MG63 (cell line): ENCODE data around the gene GRAMD1B. TPM values are rescaled to one million over a fixed set of nuclear protein-coding genes. Genes with fewer than 3 reads are reported as not detected.
A peak's percentile ranks its signal among the peaks of the same experiment; 100 is the strongest.
"Not testable (repeated sequence)": the region's sequence is repeated elsewhere in the genome, so short reads cannot be mapped to it uniquely, and the experiment has no call there.

ENCODE experiments used
- DNase-seq: peaks from one replicate; pipeline ENCODE4 v3.0.0-alpha.2; 2020
- H3K27me3 ChIP-seq: fragments of 250-450 bp; sonication (Bioruptor Pico); 2 replicates; pipeline ENCODE4 v1.5.1; 2020; ENCODE audit warnings: mild to moderate bottlenecking, moderate library complexity
- H3K36me3 ChIP-seq: fragments of 250-450 bp; sonication (Bioruptor Pico); 2 replicates; pipeline ENCODE4 v1.5.1; 2020; ENCODE audit warnings: mild to moderate bottlenecking, moderate library complexity
- H3K4me3 ChIP-seq: fragments of 250-450 bp; sonication (Bioruptor Pico); 2 replicates; pipeline ENCODE4 v1.5.1; 2020; ENCODE audit warnings: mild to moderate bottlenecking, moderate library complexity
- H3K9me3 ChIP-seq: fragments of 250-450 bp; sonication (Bioruptor Pico); 2 replicates; pipeline ENCODE4 v1.5.1; 2020; ENCODE audit warnings: mild to moderate bottlenecking, moderate library complexity
- total RNA-seq: library from RNA; depleted of rRNA; stranded (reverse); fragments of >200 nt; shearing (Covaris generic); gene quantifications from 2 replicates; pipeline ENCODE4 v1.2.3, GENCODE V29; 2014; ENCODE audit warnings: low replicate concordance

Gene GRAMD1B
- total RNA-seq, 1 experiment from 2014 or later = not detected

- Histone ChIP-seq H3K36me3 (no peaks in the 10 kb centered on the region), H3K4me3 (no peak overlapping the region), H3K27me3 (0 out of 2 replicates have a peak, but pooled peaks cover 2% of the 10 kb centered on the region), H3K9me3 (no peaks in the 10 kb centered on the region)
- no peak for DNase-seq
These were observed 79.9 kb downstream of the GRAMD1B start for GRCh38 chr11:123509737-123510578.

- DNase-seq = no peak
- Histone ChIP-seq H3K36me3 (no peaks in the 10 kb centered on the region), H3K27me3 (peaks cover 2% of the 10 kb centered on the region; the same call in 1 of the 2 replicates), H3K4me3 (no peak overlapping the region), H3K9me3 (no peaks in the 10 kb centered on the region)
These were observed 80.5 kb downstream of the GRAMD1B start for GRCh38 chr11:123510579-123510905.

DNA sequence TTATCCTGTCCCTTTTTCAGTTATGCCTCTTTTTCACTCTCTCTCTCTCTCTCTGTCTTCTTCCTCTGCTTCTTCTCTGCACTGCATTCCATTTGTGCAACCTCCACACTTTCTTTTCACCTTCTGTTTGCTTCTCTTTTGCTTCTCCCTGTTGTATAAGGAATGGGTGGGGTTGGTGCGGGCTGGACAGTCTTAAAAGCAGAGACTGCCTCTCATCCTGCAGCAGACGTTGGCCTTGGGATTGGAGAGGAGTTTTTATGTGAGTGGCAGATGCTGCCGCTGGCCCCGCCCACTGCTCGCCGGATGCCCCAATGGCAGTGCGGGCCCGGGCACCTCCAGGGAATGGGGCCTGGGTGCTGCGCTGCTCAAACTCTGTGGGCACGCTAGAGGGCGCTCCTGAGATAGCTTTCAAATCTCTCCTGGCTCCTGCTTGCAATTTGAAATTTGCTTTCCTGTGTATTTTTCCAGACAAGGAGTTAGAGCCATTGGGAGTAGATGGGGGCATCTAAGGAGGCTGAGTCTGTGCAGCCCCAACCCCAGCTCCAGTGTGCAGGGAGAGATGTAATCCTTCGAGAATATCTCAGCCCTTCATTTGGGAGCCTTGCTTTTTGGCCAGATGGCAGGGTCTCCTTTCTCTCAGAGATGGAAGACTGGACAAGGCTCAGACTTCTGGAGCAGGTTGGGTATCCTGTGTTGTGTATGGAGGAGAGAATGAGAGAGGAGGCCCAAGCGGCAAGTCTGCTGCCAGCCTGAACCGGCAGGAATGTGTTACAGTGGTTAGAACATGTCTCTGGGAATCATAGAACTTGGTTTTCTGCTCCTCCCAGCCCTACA, 81.2 kb downstream of the GRAMD1B start:
- peak; percentile 91 for DNase-seq
- H3K36me3 ChIP-seq = no peaks in the 10 kb centered on the region
- H3K4me3 ChIP-seq = no peak overlapping the region
- H3K27me3 ChIP-seq = peaks cover 2% of the 10 kb centered on the region; the same call in 1 of the 2 replicates
- no peaks in the 10 kb centered on the region for H3K9me3 ChIP-seq

GRCh38 chr11:123513309-123513708, 83.2 kb downstream of the GRAMD1B start:
- peaks cover 12% of the 10 kb centered on the region for H3K27me3 ChIP-seq
- not testable (repeated sequence) for H3K4me3 ChIP-seq, H3K9me3 ChIP-seq, H3K36me3 ChIP-seq, DNase-seq

GRCh38 chr11:123516238-123516637, 86.2 kb downstream of the GRAMD1B start:
- Histone ChIP-seq H3K4me3 (no peak overlapping the region), H3K27me3 (peaks cover 12% of the 10 kb centered on the region), H3K36me3 (no peaks in the 10 kb centered on the region), H3K9me3 (peaks cover 5% of the 10 kb centered on the region; the same call in 1 of the 2 replicates)
- DNase-seq = no peak

- no peak for DNase-seq
- H3K36me3 ChIP-seq = no peaks in the 10 kb centered on the region
- no peak overlapping the region for H3K4me3 ChIP-seq
- peaks cover 12% of the 10 kb centered on the region for H3K27me3 ChIP-seq
- H3K9me3 ChIP-seq = peaks cover 5% of the 10 kb centered on the region; the same call in 1 of the 2 replicates
These were observed 87.7 kb downstream of the GRAMD1B start for GRCh38 chr11:123517559-123518364.

- Histone ChIP-seq H3K27me3 (peaks cover 10% of the 10 kb centered on the region), H3K36me3 (no peaks in the 10 kb centered on the region), H3K4me3 (no peak overlapping the region), H3K9me3 (peaks cover 5% of the 10 kb centered on the region; the same call in 1 of the 2 replicates)
- no peak for DNase-seq
These were observed 88.5 kb downstream of the GRAMD1B start for GRCh38 chr11:123518496-123519054.

DNA sequence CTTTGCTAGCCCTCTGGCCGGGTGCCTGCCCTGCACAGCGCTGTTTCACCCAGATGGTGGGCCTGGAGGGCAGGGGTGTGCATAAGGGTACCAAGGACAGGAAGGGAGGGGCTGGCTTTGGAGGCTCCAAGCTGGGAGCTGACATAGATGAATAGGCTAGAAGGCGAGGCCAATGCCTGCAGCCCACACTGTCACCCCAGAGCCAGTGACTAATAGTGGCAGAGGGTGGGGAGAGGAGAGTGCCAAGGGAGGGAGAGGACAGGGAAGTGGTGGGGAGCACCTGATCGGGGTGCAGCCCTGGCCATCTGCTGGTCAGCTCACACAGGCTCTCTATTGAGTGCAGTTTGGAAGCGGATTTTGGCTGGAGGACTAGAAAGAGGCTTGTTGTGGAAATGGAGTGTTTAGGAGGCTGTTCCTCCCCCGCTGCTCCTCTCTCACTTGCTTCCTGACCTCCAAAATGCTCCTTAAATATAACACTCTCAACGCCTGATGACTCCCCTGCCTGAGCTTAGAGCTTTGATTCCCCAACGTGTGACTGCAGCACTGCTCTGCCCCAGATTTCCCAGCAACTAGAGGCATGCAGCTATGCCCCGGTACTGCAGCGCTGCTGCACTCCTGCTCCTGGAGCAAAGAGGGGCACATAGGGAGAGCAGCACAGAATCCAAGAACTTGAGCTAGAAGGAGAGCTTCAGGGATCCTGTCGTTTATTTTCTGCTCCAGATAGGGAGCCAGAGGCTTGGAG, 89.2 kb downstream of the GRAMD1B start:
- H3K4me3 ChIP-seq = no peak overlapping the region
- H3K27me3 ChIP-seq = peaks cover 10% of the 10 kb centered on the region
- no peak for DNase-seq
- H3K36me3 ChIP-seq = no peaks in the 10 kb centered on the region
- H3K9me3 ChIP-seq = peaks cover 5% of the 10 kb centered on the region; the same call in 1 of the 2 replicates

- no peak overlapping the region for H3K4me3 ChIP-seq
- H3K9me3 ChIP-seq = peaks cover 5% of the 10 kb centered on the region; the same call in 1 of the 2 replicates
- DNase-seq = no peak
- H3K27me3 ChIP-seq = peaks cover 12% of the 10 kb centered on the region
- H3K36me3 ChIP-seq = no peaks in the 10 kb centered on the region
These were observed 89.7 kb downstream of the GRAMD1B start for GRCh38 chr11:123519797-123520193.

GRCh38 chr11:123520476-123520875, 90.4 kb downstream of the GRAMD1B start:
- not testable (repeated sequence) for H3K9me3 ChIP-seq, H3K36me3 ChIP-seq, DNase-seq, H3K4me3 ChIP-seq
- H3K27me3 ChIP-seq = peaks cover 15% of the 10 kb centered on the region

DNA sequence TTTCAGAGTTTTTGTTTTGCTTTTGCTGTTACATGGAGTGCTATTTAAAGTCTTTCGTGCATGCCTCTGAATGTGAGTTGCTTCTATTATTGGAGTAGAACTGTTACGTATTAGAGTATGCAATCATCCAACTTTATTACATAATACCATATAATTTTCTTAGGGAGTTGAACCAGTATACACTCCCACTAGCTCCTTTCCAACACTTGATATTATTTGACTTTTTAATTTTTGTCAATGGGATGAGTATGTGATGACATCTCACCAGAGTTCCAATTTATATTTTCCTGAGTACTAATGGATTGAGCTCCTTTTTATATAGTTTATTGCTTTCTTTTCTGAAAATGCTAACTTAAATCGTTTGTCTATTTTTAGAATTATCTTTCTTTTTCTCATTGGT, 90.9 kb downstream of the GRAMD1B start:
- Histone ChIP-seq H3K9me3 (peaks cover 5% of the 10 kb centered on the region; the same call in 1 of the 2 replicates), H3K27me3 (peaks cover 20% of the 10 kb centered on the region), H3K4me3 (no peak overlapping the region), H3K36me3 (no peaks in the 10 kb centered on the region)
- DNase-seq = no peak

- H3K36me3 ChIP-seq = no peaks in the 10 kb centered on the region
- peaks cover 15% of the 10 kb centered on the region for H3K27me3 ChIP-seq
- no peak overlapping the region for H3K4me3 ChIP-seq
- no peak for DNase-seq
- peaks cover 5% of the 10 kb centered on the region; the same call in 1 of the 2 replicates for H3K9me3 ChIP-seq
These were observed 91.9 kb downstream of the GRAMD1B start for GRCh38 chr11:123521930-123522329.

DNA sequence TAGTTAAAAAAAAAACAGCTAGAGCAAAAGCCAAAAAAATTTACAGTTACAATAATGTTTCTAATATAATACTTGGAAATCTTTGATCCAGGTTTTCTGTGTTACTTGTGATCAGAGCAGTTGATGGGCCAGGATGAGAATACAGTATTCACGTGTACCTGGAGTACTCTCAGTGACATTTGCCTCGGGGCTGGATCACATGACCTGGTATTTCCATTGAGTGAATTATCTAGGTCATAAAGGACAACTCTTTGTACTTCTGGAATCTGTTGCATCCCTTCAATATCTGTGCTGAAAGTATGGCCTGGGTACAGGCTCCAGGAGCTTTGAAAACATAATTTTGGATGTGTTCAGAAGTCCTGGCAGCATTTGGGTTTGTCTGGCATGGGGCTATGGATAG, 93.5 kb downstream of the GRAMD1B start:
- no peaks in the 10 kb centered on the region for H3K36me3 ChIP-seq
- peaks cover 11% of the 10 kb centered on the region; the same call in 1 of the 2 replicates for H3K27me3 ChIP-seq
- no peak for DNase-seq
- peaks cover 5% of the 10 kb centered on the region; the same call in 1 of the 2 replicates for H3K9me3 ChIP-seq
- no peak overlapping the region for H3K4me3 ChIP-seq

DNA sequence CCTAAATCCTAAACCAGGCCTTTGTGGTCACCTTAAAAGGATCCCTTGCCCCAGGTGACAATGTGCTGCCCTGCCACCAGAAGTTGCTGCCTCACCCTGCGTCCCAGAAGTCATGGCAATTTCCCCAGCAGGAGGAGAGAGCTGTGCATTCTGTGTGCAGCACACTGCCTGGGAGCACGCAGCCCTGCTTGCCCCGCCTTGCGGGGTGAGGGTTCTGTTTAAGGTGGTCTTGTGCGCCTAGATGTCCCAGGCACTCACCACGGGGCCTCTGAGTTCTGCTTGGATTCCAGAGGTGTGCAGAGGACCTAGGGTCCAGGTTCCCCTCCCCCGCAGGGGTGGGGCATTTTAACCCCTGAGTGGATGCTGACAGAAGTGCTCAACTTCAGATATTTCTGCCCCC, 95.0 kb downstream of the GRAMD1B start:
- H3K36me3 ChIP-seq = no peaks in the 10 kb centered on the region
- no peak overlapping the region for H3K4me3 ChIP-seq
- DNase-seq = no peak

GRCh38 chr11:123525511-123525918, 95.4 kb downstream of the GRAMD1B start:
- peaks cover 11% of the 10 kb centered on the region; the same call in 1 of the 2 replicates for H3K27me3 ChIP-seq
- DNase-seq = no peak
- no peak overlapping the region for H3K4me3 ChIP-seq
- H3K9me3 ChIP-seq = peaks cover 5% of the 10 kb centered on the region; the same call in 1 of the 2 replicates
- H3K36me3 ChIP-seq = no peaks in the 10 kb centered on the region

More for the DNA sequence above, 95.0 kb downstream of the GRAMD1B start:
- Histone ChIP-seq H3K9me3 (peaks cover 5% of the 10 kb centered on the region; the same call in 1 of the 2 replicates), H3K27me3 (peaks cover 11% of the 10 kb centered on the region; the same call in 1 of the 2 replicates)
